ENCODE results near the gene S100A2. TPM values are rescaled to one million over a fixed set of nuclear protein-coding genes. Genes with fewer than 3 reads are reported as not detected.
"Not testable (repeated sequence)": the region's sequence is repeated elsewhere in the genome, so short reads cannot be mapped to it uniquely, and the experiment has no call there.

The S100A2 gene
- total RNA-seq, 1 donor from 2014 or later, result 15.4 TPM

- H3K27ac Mint-ChIP-seq (ENCODE audit: unreplicated experiment), result no peak overlapping the region
Observed at GRCh38 chr1:153531638-153532037, 34.0 kb downstream of the S100A2 start.

DNA sequence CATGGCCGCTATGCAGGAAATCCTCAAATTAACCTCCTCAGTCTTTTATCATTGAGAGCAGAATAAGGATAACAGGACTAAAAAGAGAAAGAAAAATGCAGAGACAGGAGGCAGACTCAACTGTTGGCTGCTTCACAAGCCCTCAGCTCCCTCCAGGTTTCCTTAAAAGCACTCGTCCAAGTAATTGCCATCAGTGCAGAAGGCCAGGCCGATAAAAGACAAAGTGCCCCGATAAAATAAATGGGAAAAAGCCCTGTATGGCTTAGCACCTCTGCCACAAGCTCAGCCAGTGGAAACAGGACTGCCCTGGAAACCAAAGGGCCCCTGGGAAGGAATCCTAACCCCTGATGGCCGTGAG lies 38.0 kb downstream of the S100A2 start:
- Mint-ChIP-seq H3K4me1 (ENCODE audit: low read depth) (peaks cover 15% of the 10 kb centered on the region), H3K27ac (ENCODE audit: unreplicated experiment) (no peak overlapping the region), H3K4me3 (ENCODE audit: unreplicated experiment) (no peak overlapping the region), H3K27me3 (ENCODE audit: low read depth) (no peaks in the 10 kb centered on the region), H3K36me3 (ENCODE audit: low read depth) (no peaks in the 10 kb centered on the region), H3K9me3 (ENCODE audit: low read depth) (no peaks in the 10 kb centered on the region)
- no peak for DNase-seq (ENCODE audit: low spot score)
- TF ChIP-seq, protein P1, sequence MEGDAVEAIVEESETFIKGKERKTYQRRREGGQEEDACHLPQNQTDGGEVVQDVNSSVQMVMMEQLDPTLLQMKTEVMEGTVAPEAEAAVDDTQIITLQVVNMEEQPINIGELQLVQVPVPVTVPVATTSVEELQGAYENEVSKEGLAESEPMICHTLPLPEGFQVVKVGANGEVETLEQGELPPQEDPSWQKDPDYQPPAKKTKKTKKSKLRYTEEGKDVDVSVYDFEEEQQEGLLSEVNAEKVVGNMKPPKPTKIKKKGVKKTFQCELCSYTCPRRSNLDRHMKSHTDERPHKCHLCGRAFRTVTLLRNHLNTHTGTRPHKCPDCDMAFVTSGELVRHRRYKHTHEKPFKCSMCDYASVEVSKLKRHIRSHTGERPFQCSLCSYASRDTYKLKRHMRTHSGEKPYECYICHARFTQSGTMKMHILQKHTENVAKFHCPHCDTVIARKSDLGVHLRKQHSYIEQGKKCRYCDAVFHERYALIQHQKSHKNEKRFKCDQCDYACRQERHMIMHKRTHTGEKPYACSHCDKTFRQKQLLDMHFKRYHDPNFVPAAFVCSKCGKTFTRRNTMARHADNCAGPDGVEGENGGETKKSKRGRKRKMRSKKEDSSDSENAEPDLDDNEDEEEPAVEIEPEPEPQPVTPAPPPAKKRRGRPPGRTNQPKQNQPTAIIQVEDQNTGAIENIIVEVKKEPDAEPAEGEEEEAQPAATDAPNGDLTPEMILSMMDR (IDR thresholded peaks at IDR 0.05), result no peak

More at GRCh38 chr1:153531638-153532037, 34.0 kb downstream of the S100A2 start:
- H3K4me3 Mint-ChIP-seq (ENCODE audit: unreplicated experiment), result no peak overlapping the region
- no peaks in the 10 kb centered on the region for H3K27me3 Mint-ChIP-seq (ENCODE audit: low read depth)
- no peak for DNase-seq (ENCODE audit: low spot score)
- peaks cover 24% of the 10 kb centered on the region for H3K4me1 Mint-ChIP-seq (ENCODE audit: low read depth)
- TF ChIP-seq, protein P1 (IDR thresholded peaks at IDR 0.05), result no peak
- no peaks in the 10 kb centered on the region for H3K36me3 Mint-ChIP-seq (ENCODE audit: low read depth)
- H3K9me3 Mint-ChIP-seq (ENCODE audit: low read depth), result no peaks in the 10 kb centered on the region

DNA sequence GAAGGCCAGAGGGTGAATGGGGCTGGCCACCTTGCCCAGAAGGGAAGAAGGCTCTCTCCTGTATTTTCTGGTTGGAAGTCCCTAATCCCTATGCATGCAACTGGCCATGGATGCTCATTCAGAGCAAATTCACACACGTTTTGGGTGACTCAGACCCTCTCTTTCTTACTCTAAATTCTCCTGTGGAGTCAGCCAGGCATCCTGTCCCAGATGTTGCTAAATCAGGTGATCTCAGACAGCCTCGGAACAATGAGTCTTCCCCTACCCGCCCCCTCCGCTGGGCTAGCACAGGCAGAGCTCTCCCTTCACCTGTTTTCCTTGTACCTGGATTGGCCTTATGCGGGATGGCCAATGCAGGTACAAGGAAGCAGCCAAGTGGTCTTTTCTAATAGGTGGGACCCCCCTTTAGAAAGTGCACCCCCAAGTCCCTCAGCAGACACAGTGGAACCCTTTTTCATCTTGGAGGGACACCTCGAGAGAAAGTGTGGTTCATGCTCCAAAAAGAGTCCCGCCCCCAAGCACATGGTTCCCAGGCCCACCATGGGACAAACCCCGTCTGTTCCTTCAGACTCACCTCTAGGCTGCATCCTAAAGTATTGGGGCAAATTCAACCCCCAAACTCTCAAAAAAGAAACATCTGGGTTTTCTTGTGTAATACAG lies 38.5 kb downstream of the S100A2 start:
- Mint-ChIP-seq H3K9me3 (ENCODE audit: low read depth) (no peaks in the 10 kb centered on the region), H3K27me3 (ENCODE audit: low read depth) (no peaks in the 10 kb centered on the region), H3K4me1 (ENCODE audit: low read depth) (peaks cover 11% of the 10 kb centered on the region), H3K4me3 (ENCODE audit: unreplicated experiment) (no peak overlapping the region), H3K27ac (ENCODE audit: unreplicated experiment) (no peak overlapping the region), H3K36me3 (ENCODE audit: low read depth) (no peaks in the 10 kb centered on the region)
- TF ChIP-seq, protein P1 (IDR thresholded peaks at IDR 0.05), result no peak
- DNase-seq (ENCODE audit: low spot score), result no peak

GRCh38 chr1:153526132-153526543 lies 39.5 kb downstream of the S100A2 start:
- H3K9me3 Mint-ChIP-seq (ENCODE audit: low read depth), result no peaks in the 10 kb centered on the region
- peaks cover 11% of the 10 kb centered on the region for H3K4me1 Mint-ChIP-seq (ENCODE audit: low read depth)
- H3K27ac Mint-ChIP-seq (ENCODE audit: unreplicated experiment), result no peak overlapping the region
- H3K4me3 Mint-ChIP-seq (ENCODE audit: unreplicated experiment), result no peak overlapping the region
- TF ChIP-seq, protein P1 (IDR thresholded peaks at IDR 0.05), result no peak
- H3K27me3 Mint-ChIP-seq (ENCODE audit: low read depth), result no peaks in the 10 kb centered on the region
- H3K36me3 Mint-ChIP-seq (ENCODE audit: low read depth), result no peaks in the 10 kb centered on the region
- no peak for DNase-seq (ENCODE audit: low spot score)

DNA sequence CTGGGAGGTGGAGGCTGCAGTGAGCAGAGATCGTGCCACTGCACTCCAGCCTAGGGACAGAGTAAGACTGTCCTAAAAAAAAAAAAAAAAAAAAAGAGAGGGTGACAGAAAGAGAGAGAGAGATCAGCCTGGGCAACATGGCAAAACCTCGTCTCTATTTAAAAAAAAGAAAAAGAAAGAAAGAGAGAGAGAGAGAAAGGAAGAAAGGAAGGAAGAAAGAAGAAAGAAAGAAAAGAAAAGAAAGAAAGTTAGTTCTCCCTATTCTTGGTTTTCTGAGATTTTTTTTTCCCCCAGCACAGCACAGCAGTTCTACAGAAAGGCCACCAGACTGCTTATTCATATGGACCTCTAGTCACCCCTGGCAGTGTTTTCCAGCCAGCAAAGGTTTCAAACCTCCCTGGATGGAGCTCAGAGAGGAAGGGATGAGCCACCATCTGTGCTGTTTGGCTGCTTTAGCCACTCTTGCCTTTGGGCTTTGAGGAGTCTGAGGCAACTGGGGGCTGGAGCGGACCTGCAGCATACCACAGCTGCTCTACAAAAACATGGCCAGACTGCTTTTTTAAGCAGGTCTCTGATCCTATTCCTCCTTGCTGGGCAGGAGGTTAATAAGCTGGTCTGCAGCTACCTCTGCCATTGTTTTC lies 40.4 kb downstream of the S100A2 start:
- DNase-seq (ENCODE audit: low spot score), result no peak
- TF ChIP-seq, protein P1 (IDR thresholded peaks at IDR 0.05), result no peak
- Mint-ChIP-seq H3K36me3 (ENCODE audit: low read depth) (no peaks in the 10 kb centered on the region), H3K4me3 (ENCODE audit: unreplicated experiment) (no peak overlapping the region), H3K4me1 (ENCODE audit: low read depth) (peaks cover 19% of the 10 kb centered on the region), H3K27ac (ENCODE audit: unreplicated experiment) (peak overlapping the region; percentile 54), H3K27me3 (ENCODE audit: low read depth) (no peaks in the 10 kb centered on the region), H3K9me3 (ENCODE audit: low read depth) (no peaks in the 10 kb centered on the region)

GRCh38 chr1:153522353-153523048 lies 43.1 kb downstream of the S100A2 start:
- not testable (repeated sequence) for H3K9me3 Mint-ChIP-seq (ENCODE audit: low read depth); H3K36me3 Mint-ChIP-seq (ENCODE audit: low read depth); H3K4me3 Mint-ChIP-seq (ENCODE audit: unreplicated experiment); H3K27ac Mint-ChIP-seq (ENCODE audit: unreplicated experiment); DNase-seq (ENCODE audit: low spot score); H3K27me3 Mint-ChIP-seq (ENCODE audit: low read depth)
- peaks cover 29% of the 10 kb centered on the region for H3K4me1 Mint-ChIP-seq (ENCODE audit: low read depth)

DNA sequence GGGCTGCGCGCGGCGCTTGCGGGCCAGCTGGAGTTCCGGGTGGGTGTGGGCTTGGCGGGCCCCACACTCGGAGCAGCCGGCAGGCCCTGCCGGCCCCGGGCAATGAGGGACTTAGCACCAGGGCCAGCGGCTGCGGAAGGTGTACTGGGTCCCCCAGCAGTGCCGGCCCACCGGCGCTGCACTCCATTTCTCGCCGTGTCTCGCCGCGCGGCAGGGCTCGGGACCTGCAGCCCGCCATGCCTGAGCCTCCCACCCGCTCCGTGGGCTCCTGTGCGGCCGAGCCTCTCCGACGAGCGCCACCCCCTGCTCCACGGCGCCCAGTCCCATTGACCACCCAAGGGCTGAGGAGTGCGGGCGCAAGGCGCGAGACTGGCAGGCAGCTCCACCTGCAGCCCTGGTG lies 43.8 kb downstream of the S100A2 start:
- not testable (repeated sequence) for H3K4me3 Mint-ChIP-seq (ENCODE audit: unreplicated experiment); H3K27ac Mint-ChIP-seq (ENCODE audit: unreplicated experiment); H3K9me3 Mint-ChIP-seq (ENCODE audit: low read depth); H3K27me3 Mint-ChIP-seq (ENCODE audit: low read depth); H3K36me3 Mint-ChIP-seq (ENCODE audit: low read depth); DNase-seq (ENCODE audit: low spot score)
- peaks cover 29% of the 10 kb centered on the region for H3K4me1 Mint-ChIP-seq (ENCODE audit: low read depth)
